HUES64 (cell line): ENCODE data around the gene PIR.

Source experiments
- H3K27ac ChIP-seq: 2 replicates; pipeline ENCODE4 v1.7.0; 2013; ENCODE audit warnings: low read depth, low read length, inconsistent platforms
- H3K27me3 ChIP-seq: 2 replicates; pipeline ENCODE4 v1.6.1; 2013; ENCODE audit warnings: mild to moderate bottlenecking, low read length; ENCODE audit not compliant: insufficient read depth
- H3K36me3 ChIP-seq: 2 replicates; pipeline ENCODE4 v1.6.1; 2013; ENCODE audit warnings: mild to moderate bottlenecking, low read length; ENCODE audit not compliant: insufficient read depth
- H3K4me1 ChIP-seq: 2 replicates; pipeline ENCODE4 v1.6.1; 2013; ENCODE audit warnings: mild to moderate bottlenecking, low read length, moderate library complexity; ENCODE audit not compliant: insufficient read depth
- H3K4me3 ChIP-seq: 2 replicates; pipeline ENCODE4 v1.5.1; 2013; ENCODE audit warnings: mild to moderate bottlenecking, low read length, moderate library complexity
- H3K9ac ChIP-seq: 2 replicates; pipeline ENCODE4 v1.6.1; 2013; ENCODE audit warnings: mild to moderate bottlenecking, low read depth, low read length
- H3K9me3 ChIP-seq: 2 replicates; pipeline ENCODE4 v1.6.1; 2013; ENCODE audit warnings: low read depth, low read length; ENCODE audit not compliant: insufficient read depth
- WGBS: fragments of 150-250, 120-280 bp; methylation state at CpG from one replicate; pipeline ENCODE4 v1.1.7; 2013; ENCODE audit warnings: missing lambda C conversion rate; 5-methylcytosine and 5-hydroxymethylcytosine counted together

PIR gene

GRCh38 chrX:15451913-15452312 lies 41.2 kb downstream of the PIR start:
- peaks cover 12% of the 10 kb centered on the region; the same call in 1 of the 2 replicates for H3K36me3 ChIP-seq
- H3K4me1 ChIP-seq = no peaks in the 10 kb centered on the region
- no peak overlapping the region for H3K27ac ChIP-seq
- 95% methylated on average over 1 of the region's 1 CpG for WGBS
- H3K27me3 ChIP-seq = no peaks in the 10 kb centered on the region
- H3K9me3 ChIP-seq = no peaks in the 10 kb centered on the region
- H3K9ac ChIP-seq = no peak overlapping the region
- H3K4me3 ChIP-seq = no peak overlapping the region

- Histone ChIP-seq H3K27ac (no peak overlapping the region), H3K36me3 (peaks cover 3% of the 10 kb centered on the region; the same call in 1 of the 2 replicates), H3K4me3 (no peak overlapping the region), H3K9me3 (no peaks in the 10 kb centered on the region), H3K4me1 (no peaks in the 10 kb centered on the region), H3K9ac (no peak overlapping the region), H3K27me3 (no peaks in the 10 kb centered on the region)
- WGBS = 86% methylated on average over 5 of the region's 5 CpGs
Measured at GRCh38 chrX:15448010-15448639, 45.0 kb downstream of the PIR start.

DNA sequence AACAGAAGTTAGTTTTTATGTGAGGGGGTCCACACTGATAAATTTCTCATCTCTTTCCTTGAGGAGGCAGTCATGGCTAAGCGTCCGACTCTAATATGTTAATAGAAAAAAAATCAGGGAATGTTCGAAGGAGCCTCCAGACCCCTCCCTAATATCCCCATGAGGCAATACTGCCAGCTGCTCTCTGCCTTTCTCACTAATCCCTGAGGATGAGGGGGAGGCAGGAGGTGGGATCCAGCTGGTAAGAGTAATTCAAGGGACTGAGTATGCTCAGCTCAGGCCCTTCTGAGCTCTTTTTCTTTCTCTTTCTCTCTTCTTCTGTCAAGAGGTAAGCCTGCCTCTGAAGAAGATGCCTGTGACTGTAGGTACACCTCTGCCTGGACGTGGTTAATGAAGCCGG lies 51.7 kb downstream of the PIR start:
- H3K4me3 ChIP-seq = no peak overlapping the region
- no peaks in the 10 kb centered on the region for H3K27me3 ChIP-seq
- H3K36me3 ChIP-seq = peaks cover under 1% of the 10 kb centered on the region; the same call in 1 of the 2 replicates
- no peak overlapping the region for H3K9ac ChIP-seq
- WGBS = 91% methylated on average over 2 of the region's 5 CpGs
- no peaks in the 10 kb centered on the region for H3K9me3 ChIP-seq
- H3K4me1 ChIP-seq = no peaks in the 10 kb centered on the region
- H3K27ac ChIP-seq = no peak overlapping the region

DNA sequence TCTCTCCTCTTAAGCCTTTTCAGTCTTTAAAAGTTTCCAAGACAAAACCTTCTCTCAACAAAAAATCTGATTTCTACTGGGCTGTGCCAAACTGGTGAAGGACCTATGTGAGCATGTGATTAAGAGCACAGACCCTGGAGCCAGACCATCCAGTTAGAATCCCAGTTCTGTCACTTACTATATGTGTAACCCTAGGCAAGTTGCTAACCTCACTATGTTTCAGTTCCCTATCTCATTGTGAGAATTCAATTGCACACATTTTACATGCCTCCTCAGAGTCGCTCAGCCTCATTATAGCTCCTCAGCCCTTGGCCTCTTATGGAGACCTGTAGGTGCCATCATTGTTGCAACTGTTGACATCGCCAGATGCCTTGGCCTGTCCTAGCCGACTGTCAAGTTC lies 54.8 kb downstream of the PIR start:
- Histone ChIP-seq H3K9me3 (no peaks in the 10 kb centered on the region), H3K9ac (no peak overlapping the region), H3K4me1 (no peaks in the 10 kb centered on the region), H3K36me3 (no peaks in the 10 kb centered on the region), H3K27ac (no peak overlapping the region), H3K4me3 (no peak overlapping the region), H3K27me3 (no peaks in the 10 kb centered on the region)
- WGBS = 97% methylated on average over 3 of the region's 3 CpGs

DNA sequence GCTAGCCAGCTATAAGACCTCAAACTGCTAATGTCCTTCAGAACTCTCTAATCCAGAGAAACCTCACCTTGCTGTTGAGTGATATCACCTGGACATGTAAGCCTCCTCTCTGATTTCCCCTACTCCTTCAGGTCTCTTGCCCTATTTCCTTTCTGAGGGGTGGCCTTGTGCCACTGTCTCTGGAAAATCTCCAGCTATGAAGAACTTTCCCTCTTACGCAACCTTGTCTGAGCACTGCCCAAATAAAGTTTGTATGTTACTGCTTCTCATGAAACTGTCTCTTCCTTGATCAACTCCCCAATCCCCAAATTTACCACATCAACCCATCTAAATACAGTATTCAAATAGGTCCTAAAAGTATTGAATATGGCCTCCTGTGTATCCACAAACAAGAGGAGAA lies 55.4 kb downstream of the PIR start:
- Histone ChIP-seq H3K9me3 (no peaks in the 10 kb centered on the region), H3K4me1 (no peaks in the 10 kb centered on the region), H3K9ac (no peak overlapping the region), H3K27me3 (no peaks in the 10 kb centered on the region), H3K27ac (no peak overlapping the region), H3K36me3 (no peaks in the 10 kb centered on the region), H3K4me3 (no peak overlapping the region)
- 100% methylated on average over 1 of the region's 1 CpG for WGBS

DNA sequence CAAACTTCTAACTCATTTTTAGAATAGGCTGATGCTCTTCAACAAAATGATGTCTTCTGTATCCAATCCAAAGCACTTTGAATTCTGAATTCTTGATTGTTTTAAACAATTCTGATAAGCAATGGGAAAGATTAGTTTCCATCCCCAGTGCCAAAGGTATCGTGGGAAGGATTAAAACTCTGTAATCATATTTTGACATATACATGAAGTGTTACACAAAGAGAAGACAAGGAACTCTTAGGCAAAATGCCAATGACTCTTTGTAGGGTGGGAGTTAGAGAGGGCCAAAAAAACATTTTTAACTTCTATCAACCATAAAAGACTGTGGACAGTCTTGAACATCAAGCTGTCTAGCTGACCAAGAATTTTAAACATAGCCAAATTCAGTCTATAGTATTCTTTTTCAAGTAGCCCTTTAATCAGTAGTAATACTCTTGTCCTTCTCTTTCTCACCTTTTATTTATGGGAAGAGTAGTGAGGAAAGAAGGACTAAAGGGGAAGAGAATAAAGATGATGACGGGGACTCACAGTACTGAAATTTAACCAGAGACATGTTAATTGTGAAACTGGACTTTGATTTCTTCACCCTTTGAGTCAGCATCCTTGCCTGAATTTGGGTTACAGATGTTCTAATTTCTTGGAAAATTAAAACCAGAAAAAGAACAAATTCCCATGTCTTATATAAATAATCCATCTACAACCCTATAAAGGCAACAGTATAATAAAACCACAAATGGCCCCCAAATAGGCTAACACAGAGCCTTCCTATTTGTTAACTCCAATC lies 57.1 kb downstream of the PIR start:
- H3K4me1 ChIP-seq = no peaks in the 10 kb centered on the region
- H3K9ac ChIP-seq = no peak overlapping the region
- no peak overlapping the region for H3K4me3 ChIP-seq
- no peak overlapping the region for H3K27ac ChIP-seq
- no peaks in the 10 kb centered on the region for H3K9me3 ChIP-seq
- WGBS = 100% methylated on average over 1 of the region's 2 CpGs
- no peaks in the 10 kb centered on the region for H3K36me3 ChIP-seq
- no peaks in the 10 kb centered on the region for H3K27me3 ChIP-seq

- H3K27ac ChIP-seq = no peak overlapping the region
- WGBS = 89% methylated on average over 2 of the region's 2 CpGs
- H3K4me3 ChIP-seq = no peak overlapping the region
- H3K36me3 ChIP-seq = no peaks in the 10 kb centered on the region
- H3K4me1 ChIP-seq = no peaks in the 10 kb centered on the region
- no peaks in the 10 kb centered on the region for H3K27me3 ChIP-seq
- no peak overlapping the region for H3K9ac ChIP-seq
- no peaks in the 10 kb centered on the region for H3K9me3 ChIP-seq
Measured at GRCh38 chrX:15434205-15434604, 58.9 kb downstream of the PIR start.

GRCh38 chrX:15430584-15430983 lies 62.5 kb downstream of the PIR start:
- H3K9ac ChIP-seq = no peak overlapping the region
- no peaks in the 10 kb centered on the region for H3K27me3 ChIP-seq
- H3K9me3 ChIP-seq = no peaks in the 10 kb centered on the region
- H3K36me3 ChIP-seq = no peaks in the 10 kb centered on the region
- H3K4me3 ChIP-seq = no peak overlapping the region
- H3K27ac ChIP-seq = no peak overlapping the region
- H3K4me1 ChIP-seq = no peaks in the 10 kb centered on the region
- whole genome bisulfite sequencing = 100% methylated on average over 1 of the region's 1 CpG

DNA sequence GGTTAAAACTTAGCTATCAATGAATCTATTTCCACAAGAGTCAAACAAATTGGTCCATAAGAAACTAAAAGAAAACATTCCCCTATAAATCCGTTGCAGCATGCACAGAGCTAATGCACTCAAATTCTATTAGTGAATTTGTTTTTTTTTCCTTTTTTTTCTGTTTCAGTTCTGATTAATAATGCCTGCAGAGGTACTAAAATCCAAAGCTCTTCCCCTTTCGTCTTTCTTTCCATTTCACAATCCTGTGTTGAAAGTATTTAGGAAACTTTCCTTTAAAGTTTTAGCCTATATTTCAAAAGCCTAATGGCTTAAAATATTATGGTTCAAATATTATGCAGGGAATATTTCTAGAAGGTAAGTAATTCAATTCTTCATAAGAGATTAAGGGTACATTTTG lies 63.1 kb downstream of the PIR start:
- Histone ChIP-seq H3K9ac (no peak overlapping the region), H3K27me3 (no peaks in the 10 kb centered on the region), H3K9me3 (no peaks in the 10 kb centered on the region), H3K4me1 (no peaks in the 10 kb centered on the region), H3K27ac (no peak overlapping the region), H3K36me3 (no peaks in the 10 kb centered on the region), H3K4me3 (no peak overlapping the region)
- WGBS = no CpG with 5 or more reads among the region's 2 CpGs

DNA sequence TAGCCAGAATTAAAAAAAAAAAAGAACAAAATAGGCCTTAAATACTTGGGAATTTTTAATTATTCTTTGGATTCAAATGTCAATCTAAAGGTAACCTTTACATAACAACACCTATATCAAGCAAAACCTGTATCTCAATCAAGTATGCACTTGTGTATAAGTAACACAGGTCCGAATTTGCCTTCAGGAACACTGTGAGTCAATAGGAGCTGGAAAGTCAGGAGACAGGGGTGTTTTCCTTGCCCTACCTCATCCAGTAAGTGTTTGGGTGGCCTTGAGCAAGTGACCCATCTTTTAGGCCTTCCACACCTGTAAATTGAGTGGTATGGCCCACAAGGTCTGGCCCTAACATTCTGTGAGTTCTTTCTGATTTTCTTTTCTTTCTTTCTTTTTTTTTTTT lies 68.1 kb downstream of the PIR start:
- Histone ChIP-seq H3K27ac (no peak overlapping the region), H3K36me3 (no peaks in the 10 kb centered on the region), H3K4me1 (no peaks in the 10 kb centered on the region), H3K27me3 (no peaks in the 10 kb centered on the region), H3K9ac (no peak overlapping the region), H3K9me3 (no peaks in the 10 kb centered on the region), H3K4me3 (no peak overlapping the region)
- 88% methylated on average over 1 of the region's 1 CpG for WGBS

- Histone ChIP-seq H3K4me3 (no peak overlapping the region), H3K36me3 (no peaks in the 10 kb centered on the region), H3K9ac (no peak overlapping the region), H3K9me3 (no peaks in the 10 kb centered on the region), H3K27ac (no peak overlapping the region), H3K4me1 (no peaks in the 10 kb centered on the region), H3K27me3 (no peaks in the 10 kb centered on the region)
- WGBS = 85% methylated on average over 2 of the region's 3 CpGs
Measured at GRCh38 chrX:15418707-15419181, 74.4 kb downstream of the PIR start.
